KMS-11 (cell line): ENCODE data around the gene ZNF778.
A peak's percentile ranks its signal among the peaks of the same experiment; 100 is the strongest.

ENCODE experiments used
- H2AFZ ChIP-seq: fragments of 200-600 bp; sonication (generic); 2 replicates; pipeline ENCODE4 v1.6.1; 2016; ENCODE audit warnings: antibody characterized with exemption, mixed run types, low read depth
- H3K27ac ChIP-seq: fragments of 200-600 bp; sonication (generic); 2 replicates; pipeline ENCODE4 v1.6.1; 2016; ENCODE audit warnings: mild to moderate bottlenecking, mixed run types
- H3K27me3 ChIP-seq: fragments of 200-600 bp; sonication (generic); 2 replicates; pipeline ENCODE4 v1.6.1; 2017; ENCODE audit warnings: mild to moderate bottlenecking, low read depth, mixed run types, moderate library complexity; ENCODE audit not compliant: insufficient read depth
- H3K36me3 ChIP-seq: fragments of 200-600 bp; sonication (generic); 2 replicates; pipeline ENCODE4 v1.6.1; 2017; ENCODE audit warnings: mild to moderate bottlenecking, mixed run types; ENCODE audit not compliant: insufficient read depth
- H3K4me1 ChIP-seq: fragments of 200-600 bp; sonication (generic); 2 replicates; pipeline ENCODE4 v1.6.1; 2016; ENCODE audit warnings: mild to moderate bottlenecking, low read depth, mixed run types; ENCODE audit not compliant: poor library complexity, severe bottlenecking
- H3K4me2 ChIP-seq: fragments of 200-600 bp; sonication (generic); 2 replicates; pipeline ENCODE4 v1.7.0; 2016; ENCODE audit warnings: mild to moderate bottlenecking, mixed run types
- H3K4me3 ChIP-seq: fragments of 200-600 bp; sonication (generic); IDR thresholded peaks from 2 replicates; pipeline ENCODE4 v1.6.1; 2017; ENCODE audit warnings: low read depth, low read length, mixed read lengths; ENCODE audit not compliant: insufficient read depth
- H3K79me2 ChIP-seq: fragments of 200-600 bp; sonication (generic); 2 replicates; pipeline ENCODE4 v1.6.1; 2016; ENCODE audit warnings: low read depth, mixed run types; ENCODE audit not compliant: insufficient read depth
- H3K9ac ChIP-seq: fragments of 200-600 bp; sonication (generic); 2 replicates; pipeline ENCODE4 v1.6.1; 2016; ENCODE audit warnings: mild to moderate bottlenecking, mixed run types
- H4K20me1 ChIP-seq: fragments of 200-600 bp; sonication (generic); 2 replicates; pipeline ENCODE4 v1.6.1; 2016; ENCODE audit warnings: mild to moderate bottlenecking, mixed run types; ENCODE audit not compliant: insufficient read depth
- CTCF ChIP-seq: fragments of 200-600 bp; sonication (generic); conservative IDR thresholded peaks from 2 replicates; pipeline ENCODE4 v1.6.1; 2017; ENCODE audit warnings: low read depth, mild to moderate bottlenecking, antibody characterized with exemption, low read length, moderate library complexity, mixed read lengths

Gene ZNF778

GRCh38 chr16:89171216-89172170, 46.0 kb upstream of the ZNF778 start, which contains the start of gene CDH15:
Gene CDH15 (plus strand): TSS chr16:89171748. CDS start chr16:89171832, 84 bp downstream.
- Histone ChIP-seq H3K27ac (no peak within 1 kb of the TSS), H3K4me3 (no peak within 1 kb of the TSS), H3K4me1 (peaks cover 32% of the 10 kb centered on the region), H3K9ac (no peak within 1 kb of the TSS), H4K20me1 (no peaks in the 10 kb centered on the region), H3K4me2 (peak within 1 kb of the TSS; percentile 85), H2AFZ (peak within 1 kb of the TSS; percentile 67), H3K36me3 (no peaks in the 10 kb centered on the region), H3K27me3 (peaks cover 64% of the 10 kb centered on the region), H3K79me2 (no peaks in the 10 kb centered on the region)
- TF ChIP-seq CTCF = no peak

- peak overlapping the region; percentile 78; the same call in 1 of the 2 replicates for H3K4me2 ChIP-seq
- H3K27me3 ChIP-seq = peaks cover 64% of the 10 kb centered on the region
- no peak overlapping the region for H3K27ac ChIP-seq
- H3K79me2 ChIP-seq = no peaks in the 10 kb centered on the region
- H4K20me1 ChIP-seq = no peaks in the 10 kb centered on the region
- peaks cover 28% of the 10 kb centered on the region for H3K4me1 ChIP-seq
- no peaks in the 10 kb centered on the region for H3K36me3 ChIP-seq
- no peak overlapping the region; the same call in 1 of the 2 replicates for H2AFZ ChIP-seq
- H3K9ac ChIP-seq = no peak overlapping the region
- no peak overlapping the region for H3K4me3 ChIP-seq
- no peak for TF ChIP-seq CTCF
Observed at GRCh38 chr16:89172171-89172527, 45.4 kb upstream of the ZNF778 start.

- no peak for TF ChIP-seq CTCF
- H3K4me2 ChIP-seq = no peak overlapping the region
- H3K9ac ChIP-seq = no peak overlapping the region
- no peak overlapping the region for H3K27ac ChIP-seq
- H3K27me3 ChIP-seq = peaks cover 67% of the 10 kb centered on the region
- H3K36me3 ChIP-seq = no peaks in the 10 kb centered on the region
- no peaks in the 10 kb centered on the region for H3K79me2 ChIP-seq
- H2AFZ ChIP-seq = no peak overlapping the region
- no peaks in the 10 kb centered on the region for H4K20me1 ChIP-seq
- peaks cover 26% of the 10 kb centered on the region for H3K4me1 ChIP-seq
- H3K4me3 ChIP-seq = no peak overlapping the region
Observed at GRCh38 chr16:89172528-89173173, 44.9 kb upstream of the ZNF778 start.

- Histone ChIP-seq H3K4me3 (no peak overlapping the region), H3K36me3 (no peaks in the 10 kb centered on the region), H3K27me3 (peaks cover 69% of the 10 kb centered on the region), H3K27ac (no peak overlapping the region), H3K9ac (no peak overlapping the region), H3K4me2 (no peak overlapping the region), H4K20me1 (no peaks in the 10 kb centered on the region), H2AFZ (no peak overlapping the region), H3K4me1 (peaks cover 26% of the 10 kb centered on the region), H3K79me2 (no peaks in the 10 kb centered on the region)
- TF ChIP-seq CTCF = no peak
Observed at GRCh38 chr16:89173174-89173921, 44.2 kb upstream of the ZNF778 start.
